Adrenal gland (tissue), 5 donors: ENCODE measurements around the gene HDAC4.

Experiments used
- POLR2A ChIP-seq, 2 donors: fragments of 450-650 bp; IDR thresholded peaks; one replicate each; pipeline ENCODE4 v1.6.1; 2017; ENCODE audit warnings: antibody characterized with exemption in 2 of 2, mild to moderate bottlenecking in 2 of 2, moderate library complexity in 1 of 2
- TF ChIP-seq, protein P1 (sequence below), 6 experiments: fragments of 450-650 bp in 4 of 6; fragments of 200-600 bp in 2 of 6; sonication (generic) in 1 of 6; IDR thresholded peaks; 1 replicate in 5 of 6; 2 replicates in 1 of 6; pipeline versions ENCODE4 v1.5.1 to v1.8.0; 2016 to 2021; ENCODE audit warnings: antibody characterized with exemption in 6 of 6, mild to moderate bottlenecking in 2 of 6, moderate library complexity in 1 of 6
- donor health status: DM: no; HTN: no; CAD: no.

DNA sequence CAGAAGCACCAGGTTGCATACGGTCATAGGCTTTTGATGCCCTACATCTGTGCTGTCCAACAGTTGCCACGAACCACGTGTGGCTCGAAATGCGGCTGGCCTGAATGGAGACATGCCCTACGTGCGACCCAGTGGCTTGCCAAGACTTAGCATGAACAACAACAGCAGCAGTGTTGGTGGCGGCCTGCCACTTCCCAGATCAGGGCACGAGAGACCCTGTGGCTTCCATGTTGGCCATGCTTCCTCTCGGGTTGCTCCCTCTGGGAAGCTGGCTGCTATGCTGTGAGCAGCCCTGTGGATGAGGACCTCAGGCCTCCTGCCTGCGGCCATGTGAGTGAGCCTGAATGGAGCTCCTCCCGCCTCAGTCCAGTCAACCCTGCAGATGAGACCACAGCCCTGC, 212.3 kb downstream of the HDAC4 start:
- TF ChIP-seq, protein P1, sequence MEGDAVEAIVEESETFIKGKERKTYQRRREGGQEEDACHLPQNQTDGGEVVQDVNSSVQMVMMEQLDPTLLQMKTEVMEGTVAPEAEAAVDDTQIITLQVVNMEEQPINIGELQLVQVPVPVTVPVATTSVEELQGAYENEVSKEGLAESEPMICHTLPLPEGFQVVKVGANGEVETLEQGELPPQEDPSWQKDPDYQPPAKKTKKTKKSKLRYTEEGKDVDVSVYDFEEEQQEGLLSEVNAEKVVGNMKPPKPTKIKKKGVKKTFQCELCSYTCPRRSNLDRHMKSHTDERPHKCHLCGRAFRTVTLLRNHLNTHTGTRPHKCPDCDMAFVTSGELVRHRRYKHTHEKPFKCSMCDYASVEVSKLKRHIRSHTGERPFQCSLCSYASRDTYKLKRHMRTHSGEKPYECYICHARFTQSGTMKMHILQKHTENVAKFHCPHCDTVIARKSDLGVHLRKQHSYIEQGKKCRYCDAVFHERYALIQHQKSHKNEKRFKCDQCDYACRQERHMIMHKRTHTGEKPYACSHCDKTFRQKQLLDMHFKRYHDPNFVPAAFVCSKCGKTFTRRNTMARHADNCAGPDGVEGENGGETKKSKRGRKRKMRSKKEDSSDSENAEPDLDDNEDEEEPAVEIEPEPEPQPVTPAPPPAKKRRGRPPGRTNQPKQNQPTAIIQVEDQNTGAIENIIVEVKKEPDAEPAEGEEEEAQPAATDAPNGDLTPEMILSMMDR (IDR thresholded peaks at IDR 0.05), result no peak
- TF ChIP-seq POLR2A (IDR thresholded peaks at IDR 0.05), result no peak
